ENCODE measurements around the gene PLCD3.
"Not testable (repeated sequence)": the region's sequence is repeated elsewhere in the genome, so short reads cannot be mapped to it uniquely, and the experiment has no call there.

PLCD3 gene

DNA sequence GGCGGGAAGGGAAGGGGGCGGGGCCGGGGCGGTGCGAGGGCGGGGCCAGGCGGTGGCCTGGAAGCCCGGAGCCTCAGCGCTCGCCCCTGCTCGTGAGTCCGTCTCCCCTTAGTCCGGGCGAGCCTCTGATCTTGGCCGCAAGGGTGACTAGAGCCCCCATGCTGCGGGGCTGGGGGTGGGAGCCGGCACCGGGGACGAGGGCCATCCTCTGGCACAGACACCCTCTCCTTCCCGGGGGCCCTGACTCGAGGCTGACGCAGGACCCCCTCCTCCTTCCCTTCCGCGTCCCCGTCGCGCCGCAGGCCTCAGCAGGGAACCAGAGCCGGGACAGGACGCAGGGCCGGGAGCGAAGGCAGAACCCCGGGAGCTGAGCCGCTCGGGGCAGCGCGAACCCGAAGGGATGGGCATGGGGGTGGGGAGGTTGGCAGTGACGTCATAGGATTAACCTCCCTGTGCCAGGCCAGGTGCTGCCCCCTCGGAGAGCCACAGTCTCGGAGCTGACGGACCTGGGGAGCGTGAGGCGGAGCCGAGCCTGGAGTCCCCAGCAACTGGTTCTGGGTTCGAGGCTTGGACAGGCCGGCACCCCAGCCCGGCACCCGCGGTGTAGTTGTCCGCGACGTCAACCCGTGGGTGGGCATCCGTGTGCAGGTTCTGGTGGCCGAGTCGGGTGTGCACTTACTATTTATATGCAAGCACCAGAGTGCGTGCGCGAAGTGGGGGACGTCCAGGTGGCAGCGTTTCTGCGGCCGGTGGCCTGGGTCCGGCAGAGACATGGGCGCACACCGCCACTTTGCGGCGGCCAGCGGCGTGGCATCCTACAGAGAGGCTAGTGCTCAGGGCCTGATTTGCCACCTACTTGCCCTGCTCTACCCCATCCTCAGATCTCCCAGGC, 503 bp upstream of the PLCD3 start:
- DNase-seq: peak; percentile 73

DNA sequence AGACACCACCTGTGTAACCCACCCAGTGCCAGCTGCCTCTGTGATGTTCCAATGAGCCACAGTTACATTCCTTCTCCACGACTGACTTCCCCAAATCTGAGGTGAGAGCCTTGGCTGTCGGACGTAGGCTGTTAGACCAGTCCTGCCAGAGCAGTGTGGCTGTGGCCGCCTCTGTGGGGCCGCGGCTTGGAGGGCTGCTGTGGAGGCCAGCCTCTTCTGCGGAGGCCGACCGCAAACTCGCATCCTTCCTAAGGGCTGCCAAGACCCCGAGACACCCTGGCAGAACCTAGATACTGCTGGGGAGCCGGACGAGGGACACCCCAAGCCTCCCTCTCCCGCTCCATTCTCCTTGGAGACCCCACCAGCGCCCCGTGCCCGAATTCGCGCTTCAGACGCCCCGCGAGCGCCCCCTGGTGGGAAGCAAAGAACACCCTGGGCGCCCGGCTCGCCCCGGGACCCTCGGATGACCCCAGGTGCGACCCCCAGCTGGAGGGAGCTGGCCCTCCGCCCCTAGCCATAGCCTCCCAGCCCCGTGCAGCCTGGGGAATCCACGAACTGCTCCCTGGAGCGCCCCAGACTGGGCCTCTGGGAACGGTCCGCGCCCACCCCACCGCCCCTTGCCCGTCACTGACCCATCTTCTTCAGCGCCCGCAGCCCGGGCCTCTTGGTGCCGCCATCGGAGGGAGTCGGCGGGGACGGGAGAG, 547 bp downstream of the PLCD3 start:
- peak; percentile 37 for DNase-seq

DNA sequence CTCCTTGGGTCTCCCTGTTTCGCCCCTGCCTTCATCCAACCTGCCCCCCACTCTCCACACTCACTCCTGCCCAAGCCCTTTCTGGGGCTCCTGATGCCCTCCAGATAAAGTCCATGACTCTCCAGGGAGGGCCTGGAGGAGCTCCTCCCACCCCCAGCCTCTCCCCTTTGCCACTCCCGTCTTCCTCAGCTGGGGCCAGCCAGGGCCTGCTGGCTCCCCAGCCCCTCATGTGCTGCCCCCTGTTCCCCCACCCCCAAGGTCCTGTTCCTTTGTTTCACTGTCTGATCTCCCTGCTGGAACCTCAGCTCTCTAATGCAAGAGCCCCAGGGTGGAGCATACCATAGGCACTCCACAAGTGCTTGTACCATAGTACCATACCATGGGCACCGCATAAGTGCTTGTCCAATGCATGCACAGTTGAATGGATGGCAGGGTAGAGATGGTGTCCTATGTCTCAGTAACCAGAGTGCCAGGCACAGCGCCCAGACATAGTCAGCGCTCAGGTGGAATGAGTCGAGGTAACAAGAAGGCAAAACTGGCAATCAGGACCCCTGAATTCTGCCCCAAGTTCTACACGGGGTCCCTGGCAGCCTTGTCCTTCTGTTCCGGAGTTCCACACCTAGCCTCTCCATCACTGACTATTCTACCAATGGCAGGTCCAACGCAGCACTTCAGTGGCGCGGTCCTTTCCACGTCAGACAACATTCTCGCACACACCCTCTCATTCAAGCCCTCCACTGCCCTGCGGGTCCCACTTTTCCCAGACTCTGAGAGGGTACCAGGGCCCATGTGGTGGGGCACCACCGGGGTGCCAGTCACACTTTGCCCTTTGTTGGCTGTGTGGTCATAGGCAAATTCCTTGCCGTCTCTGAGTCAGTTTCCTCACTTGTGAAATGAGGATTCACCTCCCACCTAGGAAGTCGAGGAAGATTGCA, 1.4 kb downstream of the PLCD3 start:
- no peak for DNase-seq

DNA sequence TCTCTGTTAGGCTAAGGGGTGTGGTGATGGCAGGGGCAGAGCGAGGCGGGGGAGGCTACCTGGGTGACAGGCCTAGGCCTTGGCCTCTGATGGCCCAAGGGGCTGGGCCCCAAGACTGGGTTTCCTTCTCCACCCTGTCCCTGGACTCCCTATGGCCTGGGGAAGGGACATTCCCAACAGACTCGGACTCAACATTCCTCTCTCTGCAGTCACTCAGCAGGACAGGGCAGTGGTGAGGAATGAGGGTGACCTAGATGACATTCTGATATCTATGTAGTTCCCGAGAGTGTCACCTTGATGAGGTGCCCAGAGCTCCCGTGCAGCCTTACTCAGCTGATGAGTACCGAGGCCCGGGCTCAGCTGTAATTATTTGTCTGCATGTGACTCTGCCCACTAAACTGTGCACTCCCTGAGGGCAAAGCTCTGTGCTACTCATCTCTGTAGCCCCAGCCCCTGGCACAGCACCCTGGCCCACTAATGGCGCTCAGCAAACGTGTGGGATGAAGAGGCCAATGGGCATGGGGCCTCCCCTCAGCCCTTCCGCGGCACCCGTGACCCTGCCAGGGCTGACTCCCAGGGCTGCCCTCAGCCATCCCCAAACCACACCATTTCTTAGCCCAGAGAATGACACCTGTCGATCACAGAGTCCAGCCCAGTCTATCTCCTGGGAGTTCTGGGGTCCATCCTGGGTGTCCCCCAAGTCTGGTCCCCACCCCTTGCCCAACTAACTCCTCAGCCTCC, 2.2 kb downstream of the PLCD3 start:
- no peak for DNase-seq

DNA sequence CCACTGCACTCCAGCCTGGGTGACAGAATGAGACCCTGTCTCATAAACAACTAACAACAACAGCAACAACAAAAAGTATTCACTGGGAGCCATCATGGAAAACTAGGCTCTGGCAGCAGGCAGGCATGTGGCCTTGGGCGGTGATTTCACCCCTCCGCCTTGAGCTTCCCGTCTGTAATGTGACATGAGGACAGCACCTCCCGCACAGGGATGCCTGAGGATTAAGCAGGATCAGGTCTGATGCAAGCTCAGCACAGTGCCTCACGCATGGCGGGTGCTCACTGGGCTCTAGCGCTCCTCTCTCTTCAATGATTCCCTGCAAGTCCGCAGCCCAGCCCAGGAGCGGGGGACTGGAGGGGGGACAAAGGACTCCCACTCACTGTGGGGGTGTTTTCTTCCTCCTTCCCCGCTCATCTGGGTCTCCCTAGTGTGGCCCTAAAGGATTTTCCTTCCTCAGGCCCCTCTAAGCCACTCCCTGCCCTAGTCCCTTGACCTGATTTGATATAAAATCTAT, 2.8 kb downstream of the PLCD3 start:
- no peak for DNase-seq

DNA sequence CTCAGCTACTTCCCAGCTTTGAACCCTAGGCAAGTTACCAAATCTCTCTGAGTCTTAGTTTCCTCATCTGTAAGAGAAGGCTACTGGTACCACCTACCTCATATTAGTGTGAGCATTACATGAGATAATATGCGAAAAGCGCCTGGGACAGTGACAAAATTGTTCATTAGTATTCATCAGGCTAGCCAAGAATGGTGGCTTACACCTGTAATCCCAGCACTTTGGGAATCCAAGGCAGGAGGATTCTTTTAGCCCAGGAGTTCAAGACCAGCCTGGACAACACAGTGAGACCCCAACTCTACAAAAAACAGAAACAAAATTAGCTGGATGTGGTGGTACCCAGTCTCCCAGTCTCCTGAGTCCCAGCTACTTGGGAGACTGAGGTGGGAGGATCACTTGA, 3.3 kb downstream of the PLCD3 start:
- DNase-seq: no peak

DNA sequence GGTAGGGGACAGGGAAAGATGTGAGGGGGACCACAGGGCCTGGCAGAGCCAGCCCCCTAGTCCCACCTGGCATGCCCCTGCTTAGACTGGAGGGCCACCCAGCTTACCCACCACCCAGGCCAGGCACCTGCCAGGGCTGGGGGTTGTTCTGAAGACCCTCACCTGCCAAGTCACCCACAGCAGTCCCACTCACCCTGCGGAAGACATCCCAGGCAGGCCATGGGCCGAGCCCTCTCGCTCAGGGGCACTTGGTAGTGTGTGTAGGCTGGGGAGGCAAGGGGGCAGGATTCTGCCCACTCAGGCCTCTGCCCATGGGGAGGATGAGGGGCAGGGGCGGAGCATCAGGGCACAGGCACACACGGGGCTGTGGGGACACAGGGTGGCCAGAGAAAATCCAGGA, 4.0 kb downstream of the PLCD3 start:
- DNase-seq: no peak

DNA sequence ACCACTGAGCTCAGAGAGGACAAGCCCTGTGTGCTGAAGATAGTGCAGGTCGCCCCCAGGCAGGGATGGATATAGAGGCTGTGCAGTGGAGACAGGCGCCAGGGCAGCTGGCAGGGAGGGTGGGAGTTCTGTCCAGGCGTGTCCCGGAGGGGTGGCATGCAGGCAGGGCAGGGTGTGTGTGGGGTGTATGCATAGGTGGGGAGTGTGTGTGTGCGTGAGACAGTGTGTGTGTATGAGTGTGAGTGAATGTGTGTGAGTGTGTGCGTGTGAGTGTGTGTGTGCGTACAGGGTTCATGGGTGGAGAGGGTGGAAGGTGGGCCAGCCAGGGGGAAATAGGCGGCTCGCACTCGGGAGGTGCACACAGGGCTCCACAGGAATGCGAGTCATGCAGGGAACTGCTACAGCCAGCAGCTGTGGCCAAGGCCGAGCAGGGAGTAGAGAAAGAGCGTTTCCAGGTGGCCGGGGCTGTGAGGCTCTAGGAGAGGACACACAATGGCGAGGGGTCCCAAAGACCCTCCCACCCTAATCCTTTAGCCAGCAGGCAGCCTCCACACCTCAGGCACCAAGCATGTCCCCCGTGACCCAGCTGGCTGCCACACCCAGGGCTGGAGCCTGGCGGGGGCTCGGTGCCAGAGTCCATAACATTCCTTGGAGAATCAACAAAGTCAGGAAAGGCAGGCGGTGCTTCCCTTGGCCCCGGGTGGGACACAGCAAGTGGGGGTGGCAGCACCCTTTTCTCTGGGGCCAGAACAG, 4.6 kb downstream of the PLCD3 start:
- DNase-seq: peak; percentile 22

DNA sequence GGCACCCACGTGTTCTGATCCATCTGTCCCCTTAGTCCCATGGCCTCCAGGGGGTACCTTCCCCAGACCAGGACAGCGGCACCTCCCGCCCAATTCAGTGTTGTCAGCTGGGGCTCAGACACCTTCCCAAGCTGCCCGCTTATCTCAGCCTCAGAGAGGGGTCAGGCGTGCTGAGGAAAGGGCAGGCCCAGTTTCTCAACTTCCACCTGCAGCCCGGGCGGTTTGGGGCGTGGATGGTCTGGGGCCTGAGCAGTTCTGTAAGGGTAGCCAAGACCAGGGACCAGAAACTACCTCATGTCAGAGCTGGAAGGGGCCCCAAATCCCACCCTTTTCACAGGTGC, 5.1 kb downstream of the PLCD3 start:
- DNase-seq: no peak

DNA sequence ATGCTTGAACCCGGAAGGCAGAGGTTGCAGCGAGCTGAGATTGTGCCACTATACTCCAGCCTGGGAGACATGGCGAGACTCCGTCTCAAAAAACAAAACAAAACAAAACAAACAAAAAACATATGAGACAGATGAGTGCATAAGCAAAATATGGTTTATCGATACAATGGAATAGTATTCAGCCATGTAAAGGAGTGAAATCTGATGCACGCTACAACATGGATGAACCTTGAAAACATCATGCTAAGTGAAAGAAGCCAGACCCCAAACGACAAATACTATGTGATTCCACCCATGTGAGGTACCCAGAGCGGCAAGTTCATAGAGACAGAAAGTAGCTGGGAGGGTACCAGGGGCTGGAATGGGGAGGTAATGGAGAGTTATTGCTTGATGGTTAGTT, 6.8 kb downstream of the PLCD3 start:
- no peak for DNase-seq

DNA sequence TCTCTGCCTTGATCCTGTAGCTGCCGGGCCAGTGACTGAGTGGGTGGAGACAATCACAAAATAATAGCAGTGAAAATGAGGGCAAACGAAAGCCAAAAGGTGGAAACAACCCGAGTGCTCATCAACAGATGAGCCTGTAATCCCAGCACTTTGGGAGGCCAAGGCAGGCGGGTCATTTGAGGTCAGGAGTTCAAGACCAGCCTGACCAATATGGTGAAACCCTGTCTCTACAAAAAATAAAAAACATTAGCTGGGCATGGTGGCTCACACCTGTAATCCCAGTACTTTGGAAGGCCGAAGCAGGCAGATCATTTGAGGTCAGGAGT, 7.6 kb downstream of the PLCD3 start:
- not testable (repeated sequence) for DNase-seq

DNA sequence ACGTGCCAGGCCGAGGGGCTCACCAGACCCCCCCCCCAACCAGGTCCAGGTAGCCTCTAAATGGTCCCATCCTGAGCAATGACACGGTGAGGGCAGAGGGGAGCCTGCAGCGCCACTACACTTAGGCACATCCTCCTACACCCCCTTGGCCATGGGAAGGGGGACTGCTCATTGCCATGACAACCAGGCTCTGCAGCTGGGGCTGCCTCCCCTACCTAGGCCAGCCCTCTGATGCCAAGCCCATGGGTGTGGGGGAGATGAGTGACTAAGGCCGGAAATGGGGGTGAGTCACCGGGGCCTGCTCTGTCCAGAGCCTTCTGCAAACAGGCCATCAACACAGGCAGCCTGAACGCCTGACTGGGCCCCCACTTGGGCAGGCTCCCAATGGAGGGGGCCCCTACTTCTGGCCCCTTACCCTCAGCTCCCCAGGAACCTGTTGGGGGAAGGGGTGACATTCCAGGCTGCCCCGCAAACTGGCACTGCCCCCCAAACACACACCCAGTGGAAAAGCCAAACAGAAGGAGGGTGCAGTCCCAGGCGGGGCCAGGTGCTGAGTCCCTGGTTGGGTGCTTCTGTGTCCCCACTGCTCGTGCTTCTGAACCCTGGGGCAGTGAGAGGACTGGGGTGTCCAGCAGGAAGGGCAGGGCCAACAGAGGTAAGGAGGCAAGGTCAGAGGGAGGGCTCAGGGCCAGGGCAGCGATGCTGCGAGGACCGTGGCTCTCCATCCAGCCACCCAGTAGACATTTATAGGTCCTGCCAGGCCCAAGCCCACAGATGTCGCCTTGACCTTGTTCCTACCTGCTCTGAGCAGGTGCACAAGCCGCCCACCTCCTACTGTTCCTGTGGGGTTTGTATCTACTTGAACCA, 8.2 kb downstream of the PLCD3 start:
- peak; percentile 78 for DNase-seq

DNA sequence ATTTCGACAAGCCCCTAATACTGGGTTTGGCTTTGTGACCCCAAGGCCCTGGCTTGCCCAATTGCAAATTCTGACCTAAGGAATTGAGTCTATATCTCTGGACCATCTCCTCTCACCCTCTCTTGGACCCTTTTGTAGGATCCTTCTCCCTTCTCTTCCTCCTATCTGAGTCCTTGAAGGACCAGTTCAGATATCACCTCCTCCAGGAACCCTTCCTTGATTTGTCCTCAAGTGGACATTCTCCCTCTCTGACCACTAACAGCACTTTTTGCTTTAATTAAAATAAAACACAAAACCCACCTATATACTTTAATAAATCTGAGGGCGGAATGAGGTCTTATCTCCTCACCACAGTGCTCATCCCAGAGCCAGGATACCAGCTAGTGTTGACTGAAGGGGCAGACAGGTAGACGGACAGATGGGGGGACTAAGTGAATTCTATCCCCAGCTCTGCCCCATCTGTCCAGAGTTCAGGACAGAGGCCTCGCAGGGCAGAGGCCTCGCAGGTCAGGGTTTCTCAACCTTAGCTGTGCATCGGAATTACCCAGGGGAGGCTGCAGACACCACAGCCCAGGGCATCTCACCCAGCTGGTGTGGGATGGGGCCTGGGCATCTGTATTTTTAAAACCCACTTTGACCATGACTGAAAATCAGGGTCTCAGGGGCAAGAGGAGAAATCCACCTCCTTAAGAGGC, 9.1 kb downstream of the PLCD3 start:
- no peak for DNase-seq

DNA sequence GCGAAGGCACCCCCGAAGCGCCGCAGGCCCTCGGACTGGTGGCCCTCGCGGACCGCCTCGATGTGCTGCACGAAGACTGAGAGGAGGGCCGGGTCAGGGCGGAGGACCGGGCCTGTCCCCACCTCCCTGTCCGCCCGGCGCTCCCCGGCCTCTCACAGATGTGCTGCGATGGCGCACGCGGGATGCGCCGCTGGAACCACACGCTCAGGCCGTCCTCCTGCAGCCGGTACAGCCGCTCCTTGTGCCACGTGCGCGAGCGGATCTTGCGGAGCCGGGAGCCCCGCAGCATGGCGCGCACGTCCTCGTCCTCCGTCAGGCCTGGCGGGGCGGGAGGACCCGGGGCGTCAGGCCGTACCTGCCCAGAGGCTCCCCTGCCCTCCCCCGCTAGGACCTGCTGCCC, 11.3 kb downstream of the PLCD3 start:
- DNase-seq: no peak

DNA sequence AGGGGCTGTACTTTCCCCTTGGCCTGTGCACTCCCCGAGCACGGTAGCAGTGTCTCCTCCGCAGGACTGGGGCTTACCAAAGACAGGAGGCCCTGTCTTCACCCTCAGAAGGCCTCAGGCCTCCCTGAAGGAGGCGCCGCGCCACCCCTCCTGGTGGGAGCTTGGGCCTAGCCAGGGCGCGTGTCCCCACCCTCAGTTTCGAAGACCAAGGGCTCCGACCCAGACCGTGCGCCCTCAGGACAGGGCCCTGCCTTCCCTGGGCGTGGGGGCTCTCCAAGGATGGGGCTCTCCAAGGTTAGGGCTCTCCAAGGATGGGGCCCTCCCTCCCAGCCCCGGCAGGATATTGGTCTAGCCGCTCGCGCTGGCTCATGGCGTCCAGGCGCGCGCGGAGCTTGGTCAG, 11.8 kb downstream of the PLCD3 start:
- DNase-seq: no peak

DNA sequence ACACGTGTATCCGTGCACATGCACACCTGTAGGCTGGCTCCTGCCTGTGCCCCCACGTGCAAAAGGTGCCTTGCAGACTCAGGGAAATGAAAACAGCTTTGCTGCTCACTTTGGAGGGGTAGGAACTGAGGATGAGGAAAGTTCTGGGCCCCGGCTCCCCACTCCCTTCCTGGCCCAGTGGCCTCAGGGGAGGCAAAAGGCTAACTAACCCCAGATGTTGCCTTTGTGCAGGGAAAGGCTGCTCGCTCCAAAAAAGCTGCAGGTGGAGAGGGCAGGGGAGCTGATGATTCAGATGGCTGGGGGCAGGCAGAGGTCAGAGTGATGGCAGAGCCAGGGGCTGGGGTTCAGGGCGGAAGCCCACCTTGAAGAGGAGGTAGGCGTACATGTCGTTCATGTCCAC, 12.4 kb downstream of the PLCD3 start:
- no peak for DNase-seq

DNA sequence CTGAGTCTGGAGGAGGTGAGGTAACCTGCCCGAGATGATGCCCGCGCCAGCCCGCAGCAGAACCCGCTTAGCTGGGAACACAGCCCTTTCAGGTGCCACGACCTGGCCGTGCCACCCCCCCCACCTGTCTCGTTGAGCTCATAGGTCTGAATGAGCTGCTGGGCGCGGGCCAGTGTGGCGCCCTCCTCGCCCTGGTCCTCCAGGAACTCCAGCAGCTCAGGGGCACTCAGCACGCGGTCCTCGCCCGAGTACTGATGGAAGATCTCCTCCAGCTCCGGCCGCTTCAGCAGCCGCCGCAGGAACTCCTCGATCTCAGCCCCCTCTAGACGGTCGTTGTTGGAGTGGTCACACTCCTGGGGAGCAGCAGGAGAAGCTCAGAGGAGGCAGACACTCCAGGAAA, 13.6 kb downstream of the PLCD3 start:
- no peak for DNase-seq

DNA sequence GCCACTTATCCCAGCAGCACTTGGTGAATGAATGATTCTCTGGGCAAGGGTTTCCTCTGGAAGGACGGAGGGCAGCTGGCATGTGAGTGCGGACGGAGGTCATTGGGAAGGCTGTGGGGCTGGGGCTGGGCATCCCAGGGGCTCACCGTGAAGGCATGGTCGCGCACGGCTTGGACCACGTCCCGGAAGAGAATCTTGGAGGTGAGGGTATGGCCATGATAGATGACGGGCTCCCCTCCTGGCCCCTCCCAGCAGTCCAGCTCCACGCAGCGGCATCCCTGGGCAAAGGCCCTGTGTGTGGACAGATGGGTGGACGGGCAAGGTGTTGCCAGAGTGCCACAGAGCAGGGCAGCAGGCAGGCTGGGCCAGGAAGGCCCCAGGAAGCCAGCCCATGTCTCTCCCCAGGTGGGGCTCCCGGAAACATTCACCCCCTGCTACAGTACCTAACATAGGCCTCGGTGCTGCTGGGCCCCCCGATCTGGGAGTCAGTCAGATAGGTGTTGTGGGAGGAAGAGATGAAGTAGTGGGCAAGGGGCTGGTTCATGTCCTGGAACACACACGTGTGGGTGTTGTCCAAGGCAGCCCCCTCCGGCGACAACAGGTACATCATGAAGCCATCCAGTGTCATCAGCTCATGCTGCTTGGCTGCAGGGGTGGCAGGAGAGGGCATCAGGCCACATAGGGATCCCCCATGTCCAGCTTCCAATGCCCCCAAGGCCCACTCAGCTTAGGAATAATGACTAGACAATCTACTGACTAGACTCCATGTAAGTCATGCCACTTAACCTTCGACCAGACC, 14.3 kb downstream of the PLCD3 start:
- DNase-seq: no peak

DNA sequence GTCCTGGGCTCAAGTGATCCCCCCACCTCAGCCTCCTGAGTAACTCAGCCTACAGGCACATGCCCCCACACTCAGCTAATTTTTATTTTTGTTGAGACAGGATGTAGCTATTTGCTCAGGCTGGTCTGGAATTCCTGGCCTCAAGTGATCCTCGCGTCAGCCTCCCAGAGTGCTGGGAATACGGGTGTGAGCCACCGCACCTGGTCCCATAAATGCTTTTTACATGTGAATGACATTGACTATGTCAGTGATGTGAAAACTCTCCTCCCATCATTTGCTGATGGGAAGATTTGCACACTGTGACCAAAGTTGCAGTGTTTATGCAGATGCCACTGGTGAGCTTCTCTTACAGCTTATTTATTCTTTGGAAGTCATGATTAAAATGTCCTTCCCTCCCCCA, 15.0 kb downstream of the PLCD3 start:
- DNase-seq: no peak
